ENCODE measurements around the gene TENM4. TPM values are rescaled to one million over a fixed set of nuclear protein-coding genes. Genes with fewer than 3 reads are reported as not detected.

The TENM4 gene
- total RNA-seq, 4 donors from 2014 or later: 2.3 to 18.9 (median 4.5) TPM

DNA sequence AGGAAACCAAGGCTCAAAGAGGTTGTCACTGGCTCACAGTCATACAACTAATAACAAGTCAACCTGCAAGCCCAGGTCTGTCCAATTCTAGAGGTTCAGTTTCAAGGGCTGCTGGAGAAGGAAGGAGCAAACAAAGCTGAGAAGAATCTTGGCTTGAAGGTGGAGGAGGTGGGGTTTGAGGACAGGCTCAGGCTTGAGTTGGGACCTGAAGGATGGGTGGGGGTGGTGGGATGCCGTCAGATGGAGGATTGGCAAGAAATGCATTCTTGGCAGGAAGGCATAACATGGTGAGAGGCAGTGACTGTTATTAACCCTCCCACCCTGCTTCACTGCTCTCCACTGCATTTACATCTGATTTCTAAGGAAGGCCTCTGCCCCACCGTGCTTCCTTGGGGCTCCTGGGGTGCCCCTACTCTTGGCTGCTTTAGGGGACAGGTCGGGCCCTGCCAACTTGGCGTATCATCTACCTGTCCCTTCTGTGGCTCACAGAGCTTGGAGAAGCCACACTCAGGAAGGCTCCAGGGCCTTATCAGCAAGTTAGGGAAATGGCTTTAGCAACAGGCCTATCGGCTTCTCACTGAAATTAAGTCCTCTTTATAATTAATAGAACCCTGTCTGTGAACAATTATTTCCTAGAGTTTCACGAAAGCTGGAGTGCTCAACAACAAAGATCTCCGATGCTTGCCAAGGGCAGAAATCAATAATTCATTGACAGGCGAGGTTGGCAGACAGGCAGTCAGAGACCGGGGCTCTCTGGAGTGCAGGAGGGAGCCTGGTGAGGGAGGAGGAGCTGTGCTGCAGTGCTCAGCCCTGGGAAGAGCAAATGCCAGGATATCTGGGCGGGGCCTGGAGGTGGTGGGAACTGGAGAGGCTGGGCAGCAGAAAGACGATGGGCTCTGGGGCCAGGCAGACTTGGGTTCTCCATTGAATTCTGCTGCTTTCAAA lies 781.2 kb downstream of the TENM4 start:
- DNase-seq (ENCODE audit: low spot score): no peak
- ATAC-seq (ENCODE audit: low FRiP score): no peak
- TF ChIP-seq, protein P1, sequence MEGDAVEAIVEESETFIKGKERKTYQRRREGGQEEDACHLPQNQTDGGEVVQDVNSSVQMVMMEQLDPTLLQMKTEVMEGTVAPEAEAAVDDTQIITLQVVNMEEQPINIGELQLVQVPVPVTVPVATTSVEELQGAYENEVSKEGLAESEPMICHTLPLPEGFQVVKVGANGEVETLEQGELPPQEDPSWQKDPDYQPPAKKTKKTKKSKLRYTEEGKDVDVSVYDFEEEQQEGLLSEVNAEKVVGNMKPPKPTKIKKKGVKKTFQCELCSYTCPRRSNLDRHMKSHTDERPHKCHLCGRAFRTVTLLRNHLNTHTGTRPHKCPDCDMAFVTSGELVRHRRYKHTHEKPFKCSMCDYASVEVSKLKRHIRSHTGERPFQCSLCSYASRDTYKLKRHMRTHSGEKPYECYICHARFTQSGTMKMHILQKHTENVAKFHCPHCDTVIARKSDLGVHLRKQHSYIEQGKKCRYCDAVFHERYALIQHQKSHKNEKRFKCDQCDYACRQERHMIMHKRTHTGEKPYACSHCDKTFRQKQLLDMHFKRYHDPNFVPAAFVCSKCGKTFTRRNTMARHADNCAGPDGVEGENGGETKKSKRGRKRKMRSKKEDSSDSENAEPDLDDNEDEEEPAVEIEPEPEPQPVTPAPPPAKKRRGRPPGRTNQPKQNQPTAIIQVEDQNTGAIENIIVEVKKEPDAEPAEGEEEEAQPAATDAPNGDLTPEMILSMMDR (IDR thresholded peaks at IDR 0.05): no peak

DNA sequence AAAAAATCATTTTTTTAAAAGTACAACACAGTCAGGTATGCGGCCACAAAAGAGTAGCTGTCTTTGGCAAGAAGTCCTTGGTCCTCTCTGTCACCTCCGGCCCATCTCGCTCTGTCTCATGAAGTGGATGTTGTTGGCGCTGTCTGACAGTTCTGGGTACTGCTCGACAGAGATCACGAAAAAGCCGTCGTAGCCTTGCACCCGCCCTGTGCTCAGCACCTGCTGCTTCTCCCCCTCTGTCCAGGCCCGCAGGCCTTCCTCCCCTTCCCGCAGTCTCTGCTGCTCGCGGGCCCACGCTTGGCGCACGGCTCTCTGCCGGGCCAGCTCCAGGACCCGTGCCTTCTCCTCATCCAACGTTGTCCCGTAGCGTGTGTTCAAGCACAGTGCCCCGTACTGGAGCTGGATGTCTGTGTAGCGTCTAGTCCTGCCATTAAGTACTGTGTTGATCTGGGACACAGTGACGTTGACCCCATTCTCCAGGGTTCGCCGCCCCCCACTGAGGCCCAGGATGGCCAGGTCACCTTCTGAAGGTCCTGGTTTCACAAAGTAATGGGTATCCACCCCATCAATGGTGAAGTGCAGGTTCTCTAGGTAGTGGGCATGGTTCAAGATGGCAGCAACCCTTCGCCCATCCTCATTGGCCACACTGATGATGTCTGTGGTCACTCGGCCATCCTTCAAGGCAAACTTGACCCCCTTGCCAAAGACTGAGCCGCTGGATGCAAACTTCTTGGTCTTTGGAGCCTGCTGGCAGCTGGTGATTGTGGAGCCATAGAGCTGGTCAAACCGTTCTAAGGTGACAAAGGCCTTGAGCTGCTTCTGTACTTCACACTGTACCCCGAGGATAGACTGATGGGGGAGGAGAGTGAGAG lies 782.6 kb downstream of the TENM4 start:
- DNase-seq (ENCODE audit: low spot score): no peak
- ATAC-seq (ENCODE audit: low FRiP score): no peak
- TF ChIP-seq, protein P1 (IDR thresholded peaks at IDR 0.05): no peak

DNA sequence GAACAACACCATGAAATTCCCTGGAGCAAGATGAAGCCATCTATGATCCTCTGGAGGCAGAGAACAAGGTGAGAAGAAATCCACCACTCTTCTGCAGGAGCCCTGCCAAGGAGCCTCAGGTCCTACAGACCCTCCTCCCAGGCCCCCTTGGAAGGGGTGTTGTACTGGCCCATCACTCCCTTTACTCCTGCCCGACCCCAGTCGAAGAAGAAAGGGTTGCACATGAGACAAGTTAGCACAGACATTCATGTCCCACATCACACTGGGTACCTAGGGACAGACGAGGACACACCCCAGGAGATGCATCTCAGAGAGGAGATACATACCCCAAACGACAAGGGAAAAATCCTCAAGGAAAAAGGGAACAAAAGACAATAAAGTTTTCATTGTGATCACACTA lies 783.4 kb downstream of the TENM4 start:
- TF ChIP-seq, protein P1 (IDR thresholded peaks at IDR 0.05): no peak
- ATAC-seq (ENCODE audit: low FRiP score): no peak
- no peak for DNase-seq (ENCODE audit: low spot score)

DNA sequence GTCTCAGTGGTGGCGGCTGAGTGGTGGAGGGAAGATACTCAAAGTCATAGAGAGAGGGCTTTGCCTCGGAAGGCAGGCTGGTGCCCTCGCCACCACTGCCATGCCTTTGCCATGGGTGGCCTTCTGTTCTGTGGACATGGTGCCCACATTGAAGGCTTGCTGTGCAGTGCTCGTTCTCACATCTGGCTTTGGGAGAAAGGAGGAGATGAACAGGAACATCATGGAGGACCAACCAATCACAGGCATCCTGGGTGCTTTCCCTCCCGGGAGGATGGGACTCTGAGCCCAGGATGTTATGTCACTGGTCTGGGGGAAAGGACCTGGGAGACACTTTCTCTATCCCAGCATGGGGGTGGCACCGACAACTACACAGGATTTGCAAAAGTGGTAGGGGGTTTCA lies 783.8 kb downstream of the TENM4 start:
- no peak for DNase-seq (ENCODE audit: low spot score)
- TF ChIP-seq, protein P1 (IDR thresholded peaks at IDR 0.05): no peak
- no peak for ATAC-seq (ENCODE audit: low FRiP score)

DNA sequence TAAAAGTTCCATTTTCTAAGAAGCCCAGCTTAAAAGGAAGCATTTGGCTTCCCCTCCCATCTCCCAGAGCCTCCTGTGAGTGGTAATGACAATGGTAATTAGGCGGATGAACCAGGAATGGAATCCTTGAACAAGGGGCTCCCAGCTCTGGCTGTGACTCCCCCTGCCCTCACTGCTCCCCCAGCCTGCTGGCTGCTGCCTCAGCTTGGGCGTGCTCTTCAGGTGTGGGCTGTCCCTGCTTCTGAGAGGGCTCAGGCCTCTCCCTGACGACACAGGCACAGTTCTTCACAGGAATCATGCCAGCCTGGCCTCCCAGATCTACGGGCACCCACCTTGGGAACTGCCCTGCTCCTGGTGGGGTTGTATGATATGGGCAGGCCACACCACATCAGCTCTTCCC lies 784.5 kb downstream of the TENM4 start:
- DNase-seq (ENCODE audit: low spot score) (no peak), ATAC-seq (ENCODE audit: low FRiP score) (no peak)

DNA sequence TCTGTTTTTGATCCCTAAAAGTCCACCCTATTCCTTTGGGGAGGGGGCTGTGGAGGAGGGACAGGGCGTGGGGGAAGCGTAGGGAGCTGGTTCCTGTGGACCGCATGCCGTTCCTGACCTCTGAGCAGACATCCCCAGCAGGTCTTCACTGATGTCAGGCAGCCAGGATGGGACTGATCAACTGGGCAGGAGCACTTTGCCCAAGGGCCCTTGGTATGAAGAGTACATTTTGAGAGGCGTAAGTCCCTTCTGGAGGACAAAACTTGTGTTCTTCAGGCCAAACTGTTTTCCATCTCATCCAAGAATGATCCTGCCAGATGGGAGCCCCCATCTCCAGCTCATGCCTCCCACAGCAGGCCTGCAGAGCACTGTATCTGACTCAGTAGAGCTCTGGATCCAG lies 785.3 kb downstream of the TENM4 start:
- DNase-seq (ENCODE audit: low spot score) (no peak), ATAC-seq (ENCODE audit: low FRiP score) (no peak)
- TF ChIP-seq, protein P1 (IDR thresholded peaks at IDR 0.05): no peak

More for the DNA sequence above, 784.5 kb downstream of the TENM4 start:
- TF ChIP-seq, protein P1 (IDR thresholded peaks at IDR 0.05): no peak

Data from omental fat pad (tissue), 4 donors.